ENCODE results near the gene PDCD11.

- TF ChIP-seq, protein P1, sequence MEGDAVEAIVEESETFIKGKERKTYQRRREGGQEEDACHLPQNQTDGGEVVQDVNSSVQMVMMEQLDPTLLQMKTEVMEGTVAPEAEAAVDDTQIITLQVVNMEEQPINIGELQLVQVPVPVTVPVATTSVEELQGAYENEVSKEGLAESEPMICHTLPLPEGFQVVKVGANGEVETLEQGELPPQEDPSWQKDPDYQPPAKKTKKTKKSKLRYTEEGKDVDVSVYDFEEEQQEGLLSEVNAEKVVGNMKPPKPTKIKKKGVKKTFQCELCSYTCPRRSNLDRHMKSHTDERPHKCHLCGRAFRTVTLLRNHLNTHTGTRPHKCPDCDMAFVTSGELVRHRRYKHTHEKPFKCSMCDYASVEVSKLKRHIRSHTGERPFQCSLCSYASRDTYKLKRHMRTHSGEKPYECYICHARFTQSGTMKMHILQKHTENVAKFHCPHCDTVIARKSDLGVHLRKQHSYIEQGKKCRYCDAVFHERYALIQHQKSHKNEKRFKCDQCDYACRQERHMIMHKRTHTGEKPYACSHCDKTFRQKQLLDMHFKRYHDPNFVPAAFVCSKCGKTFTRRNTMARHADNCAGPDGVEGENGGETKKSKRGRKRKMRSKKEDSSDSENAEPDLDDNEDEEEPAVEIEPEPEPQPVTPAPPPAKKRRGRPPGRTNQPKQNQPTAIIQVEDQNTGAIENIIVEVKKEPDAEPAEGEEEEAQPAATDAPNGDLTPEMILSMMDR (IDR thresholded peaks at IDR 0.05; ENCODE audit: insufficient read depth, low read depth, low read length), result no peak
- TF ChIP-seq EZH2 (IDR thresholded peaks at IDR 0.05; ENCODE audit: insufficient read depth, low read length), result no peak
These were observed 84.1 kb downstream of the PDCD11 start for GRCh38 chr10:103480521-103480920.

Measured in astrocyte (in vitro differentiated cells and primary cell).